Measurements from ENCODE around the gene NTMT1.
"Not testable (repeated sequence)": the region's sequence is repeated elsewhere in the genome, so short reads cannot be mapped to it uniquely, and the experiment has no call there.

NTMT1 gene

GRCh38 chr9:129655696-129656095, 29.7 kb downstream of the NTMT1 start:
- DNase-seq, result no peak

GRCh38 chr9:129656795-129657390, 30.9 kb downstream of the NTMT1 start:
- DNase-seq, result no peak

GRCh38 chr9:129661029-129661428, 35.1 kb downstream of the NTMT1 start:
- no peak for DNase-seq

GRCh38 chr9:129662239-129662638, 36.3 kb downstream of the NTMT1 start:
- DNase-seq, result not testable (repeated sequence)

- DNase-seq, result no peak
These were observed 38.9 kb downstream of the NTMT1 start for GRCh38 chr9:129664746-129665388.

DNA sequence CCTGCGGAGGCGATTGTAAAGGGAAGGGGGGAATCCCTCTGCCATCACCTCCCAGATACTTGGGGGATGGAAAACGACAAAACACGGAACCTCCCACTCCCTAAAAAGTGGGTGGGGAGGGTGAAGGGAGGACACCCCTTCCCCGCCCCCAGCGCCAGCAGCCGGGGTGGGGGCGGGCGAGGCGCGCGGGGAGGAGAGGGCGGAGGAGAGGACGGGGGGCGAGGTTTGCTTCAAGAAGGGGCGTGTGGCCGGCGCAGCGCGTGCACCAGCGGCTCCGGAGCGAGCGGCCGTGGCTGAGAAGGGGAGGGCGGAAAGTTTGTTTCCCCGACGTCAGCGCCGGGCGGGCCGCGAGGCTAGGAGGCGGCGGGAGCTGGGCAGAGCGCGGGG, 39.4 kb downstream of the NTMT1 start, which contains the start of gene PRRX2:
TSS of gene PRRX2 (plus strand) at position 259 of the 387 bp plus-strand sequence. CDS start 221 bp downstream, outside the sequence.
- DNase-seq, result no peak

DNA sequence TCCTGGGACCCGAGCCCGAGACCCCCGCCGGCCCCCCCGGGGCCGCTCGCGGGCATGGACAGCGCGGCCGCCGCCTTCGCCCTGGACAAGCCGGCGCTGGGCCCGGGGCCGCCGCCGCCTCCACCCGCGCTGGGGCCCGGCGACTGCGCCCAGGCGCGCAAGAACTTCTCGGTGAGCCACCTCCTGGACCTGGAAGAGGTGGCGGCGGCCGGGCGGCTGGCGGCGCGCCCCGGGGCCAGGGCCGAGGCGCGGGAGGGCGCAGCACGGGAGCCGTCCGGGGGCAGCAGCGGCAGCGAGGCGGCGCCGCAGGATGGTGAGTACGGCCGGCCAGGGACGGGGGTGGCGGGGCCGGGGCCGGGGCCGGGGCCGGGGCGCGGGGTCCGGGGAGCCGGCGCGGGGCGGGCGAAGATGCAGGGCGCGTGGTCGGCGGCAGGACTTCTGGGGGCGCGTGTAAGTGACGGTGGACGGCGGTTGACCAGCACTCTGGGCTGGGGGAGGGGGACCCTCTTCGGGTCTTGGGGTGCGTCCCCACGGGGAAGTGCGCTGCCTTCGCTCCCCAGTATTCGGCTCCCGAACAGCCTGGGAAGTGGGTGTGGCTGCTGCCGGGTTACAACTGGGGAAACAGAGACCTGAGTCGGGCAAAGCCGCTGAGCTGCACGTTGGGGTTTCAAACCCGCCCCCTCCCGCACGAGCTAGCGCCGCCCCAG, 40.0 kb downstream of the NTMT1 start:
- no peak for DNase-seq

GRCh38 chr9:129666575-129666974, 40.6 kb downstream of the NTMT1 start:
- no peak for DNase-seq

DNA sequence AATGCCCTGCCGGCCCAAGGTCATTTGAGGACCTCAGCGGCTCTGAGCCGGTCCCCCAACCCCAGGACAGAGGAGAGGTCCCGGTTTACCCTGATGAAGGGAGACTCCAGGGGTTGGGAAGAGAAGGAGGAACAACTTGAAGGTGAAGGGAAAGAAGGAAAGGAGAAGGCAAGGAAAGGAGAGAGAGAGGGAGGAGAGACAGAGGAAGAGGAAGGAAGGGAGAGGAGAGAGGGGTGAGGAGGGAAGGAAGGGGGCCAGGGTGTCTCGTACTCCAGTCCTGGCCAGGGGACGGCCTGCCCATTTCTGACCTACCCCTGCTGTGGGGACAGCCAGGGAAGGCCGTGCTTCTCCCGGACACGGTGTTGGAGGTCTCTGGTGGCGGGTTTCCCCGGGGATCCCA, 41.4 kb downstream of the NTMT1 start:
- DNase-seq, result no peak

- DNase-seq, result no peak
These were observed 41.9 kb downstream of the NTMT1 start for GRCh38 chr9:129667850-129668249.

DNA sequence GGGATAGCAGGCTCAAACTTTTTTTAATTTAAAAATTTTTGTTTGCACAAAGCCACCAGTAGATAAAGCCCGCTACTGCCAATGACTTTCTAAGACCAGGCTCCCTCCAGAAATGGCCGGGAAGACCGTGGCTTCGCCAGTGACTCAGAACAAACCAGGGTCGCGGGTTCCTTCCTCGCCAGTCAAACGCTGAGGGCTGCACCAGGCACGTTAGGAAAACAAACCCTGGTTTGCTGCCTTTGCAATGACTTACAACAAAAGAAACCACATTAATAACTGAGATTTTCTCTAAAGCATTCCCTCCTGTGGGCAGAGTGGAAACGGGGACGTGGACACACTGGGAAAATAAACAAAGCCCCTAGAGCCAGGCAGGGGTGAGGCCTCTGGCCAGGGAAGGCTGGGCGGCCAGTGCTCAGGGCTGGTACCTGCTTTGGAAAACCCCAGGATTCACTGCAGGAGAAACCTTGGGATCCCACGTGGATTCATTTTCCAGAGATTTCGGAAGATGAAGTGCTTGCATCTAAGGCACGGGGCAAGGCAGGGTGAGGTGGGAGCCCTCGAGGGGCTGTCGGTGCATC, 43.3 kb downstream of the NTMT1 start:
- no peak for DNase-seq

DNA sequence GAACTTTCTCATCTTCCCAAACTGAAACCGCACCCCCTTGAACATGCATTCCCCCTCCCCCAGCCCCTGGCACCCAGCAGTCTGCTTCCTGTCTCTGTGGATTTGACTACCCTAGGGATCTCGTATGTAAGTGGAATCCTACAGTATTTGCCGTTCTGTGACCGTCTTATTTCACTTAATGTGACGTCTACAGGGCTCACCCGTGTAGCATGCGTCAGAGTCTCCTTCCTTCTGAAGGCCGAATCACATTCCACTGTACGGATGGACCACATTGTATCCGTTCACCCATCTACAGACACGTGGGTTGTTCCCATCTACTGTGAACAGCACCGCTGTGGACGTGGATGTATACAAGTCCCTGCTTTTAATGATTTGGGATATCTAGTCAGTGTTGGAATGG, 44.0 kb downstream of the NTMT1 start:
- no peak for DNase-seq

DNA sequence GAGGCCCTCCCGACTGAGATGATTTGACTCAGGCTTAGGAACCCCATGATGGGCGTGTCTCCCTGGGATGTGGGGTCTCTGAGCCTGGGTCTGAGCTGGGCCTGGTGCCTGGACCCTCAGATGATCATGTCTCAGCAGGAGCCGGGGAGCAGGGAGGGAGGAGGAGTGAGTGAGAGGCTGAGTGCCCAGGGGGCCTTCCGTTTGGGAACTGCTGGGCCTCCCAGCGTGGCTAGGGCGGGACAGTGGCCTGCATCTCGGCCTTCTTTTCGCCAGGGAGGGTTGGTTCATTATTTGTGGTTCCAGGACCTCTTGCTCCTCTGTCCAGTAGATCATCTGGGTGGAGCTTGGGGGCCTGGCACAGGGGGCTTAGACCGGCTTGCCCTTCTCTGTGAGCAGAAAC, 45.1 kb downstream of the NTMT1 start:
- DNase-seq, result no peak

- DNase-seq, result no peak
These were observed 45.6 kb downstream of the NTMT1 start for GRCh38 chr9:129671519-129671918.

- no peak for DNase-seq
These were observed 46.7 kb downstream of the NTMT1 start for GRCh38 chr9:129672702-129673101.

GRCh38 chr9:129673602-129674001, 47.6 kb downstream of the NTMT1 start:
- DNase-seq, result no peak

DNA sequence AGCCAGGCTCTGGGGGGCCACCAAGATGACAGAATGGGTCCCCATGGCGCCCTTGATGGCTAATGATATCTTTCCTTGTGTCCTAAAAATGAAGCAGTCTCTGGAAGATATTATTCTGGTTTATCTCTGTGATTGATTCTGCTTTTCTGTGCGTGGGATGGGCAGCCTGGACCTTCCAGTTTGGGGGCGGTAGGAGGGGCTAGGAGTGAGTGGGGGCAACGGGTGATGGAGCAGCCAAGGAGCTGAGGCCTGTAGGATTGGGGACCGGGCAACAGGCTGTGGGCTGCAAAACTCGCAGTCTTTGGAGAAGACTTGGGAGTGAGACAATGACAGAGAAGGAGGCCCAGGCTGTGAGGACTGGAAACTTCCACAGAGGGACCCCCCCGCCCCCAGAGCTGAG, 48.3 kb downstream of the NTMT1 start:
- DNase-seq, result no peak

GRCh38 chr9:129675620-129676019, 49.7 kb downstream of the NTMT1 start:
- no peak for DNase-seq

DNA sequence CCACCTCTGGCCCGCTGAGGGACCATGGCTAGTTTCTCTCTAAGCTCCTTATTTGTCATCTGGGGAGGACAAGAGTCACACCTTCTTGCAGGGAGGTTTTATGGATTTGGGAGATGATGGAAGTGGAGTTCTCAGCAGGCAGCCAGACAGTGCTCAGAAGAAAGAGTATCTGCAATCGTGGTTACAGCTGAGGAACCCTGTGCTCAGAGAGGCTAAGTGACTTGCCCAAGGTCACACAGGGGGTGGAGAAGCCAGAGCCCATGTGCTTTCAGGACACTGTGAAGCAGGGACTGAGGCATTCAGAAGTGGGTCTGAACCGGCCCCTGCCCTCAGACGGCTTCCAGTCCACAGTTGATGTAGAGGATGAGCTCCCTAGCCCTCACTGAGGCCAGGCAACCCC, 50.3 kb downstream of the NTMT1 start:
- DNase-seq, result no peak

- DNase-seq, result no peak
These were observed 51.0 kb downstream of the NTMT1 start for GRCh38 chr9:129676975-129677374.

DNA sequence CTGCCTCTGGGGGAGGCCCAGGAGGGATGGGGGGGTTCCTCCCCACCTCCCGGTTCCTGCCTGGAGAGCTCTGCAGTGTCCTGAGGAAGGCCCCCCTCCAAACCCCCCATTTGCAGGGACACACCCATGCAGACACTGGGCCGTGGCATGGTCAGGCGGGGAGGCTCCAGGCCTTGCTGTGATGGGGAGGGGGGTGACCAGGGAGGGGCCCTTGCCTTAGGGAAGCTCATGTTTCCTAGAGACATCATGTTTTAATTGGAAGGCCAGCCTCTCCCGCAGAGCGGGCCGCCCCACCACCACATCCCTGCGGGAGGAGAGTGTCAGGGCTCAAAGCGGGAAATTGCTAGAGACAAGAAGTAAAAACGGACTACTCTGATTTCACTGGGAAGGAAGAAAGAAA, 51.5 kb downstream of the NTMT1 start:
- DNase-seq, result no peak

DNA sequence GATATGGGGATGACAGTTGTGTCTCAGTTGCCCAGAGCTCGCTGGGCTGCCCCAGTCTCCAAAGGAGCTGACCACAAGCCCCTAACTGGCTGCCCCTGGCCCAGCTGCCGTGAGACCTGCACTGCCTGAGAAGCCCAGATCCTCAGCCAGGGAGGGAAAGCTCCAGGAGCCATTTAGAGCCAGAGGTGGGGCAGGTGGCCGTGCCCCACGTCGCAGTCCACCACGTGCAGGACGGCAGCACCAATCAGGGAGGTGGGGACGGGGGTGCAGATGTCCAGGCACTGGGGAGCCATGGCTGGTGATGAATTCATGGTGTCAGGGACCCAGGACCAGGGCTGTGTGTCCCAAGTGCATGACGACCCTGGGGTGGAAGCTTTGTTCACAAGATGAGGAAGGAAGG, 52.9 kb downstream of the NTMT1 start:
- DNase-seq, result no peak

- DNase-seq, result no peak
These were observed 53.6 kb downstream of the NTMT1 start for GRCh38 chr9:129679537-129679936.

DNA sequence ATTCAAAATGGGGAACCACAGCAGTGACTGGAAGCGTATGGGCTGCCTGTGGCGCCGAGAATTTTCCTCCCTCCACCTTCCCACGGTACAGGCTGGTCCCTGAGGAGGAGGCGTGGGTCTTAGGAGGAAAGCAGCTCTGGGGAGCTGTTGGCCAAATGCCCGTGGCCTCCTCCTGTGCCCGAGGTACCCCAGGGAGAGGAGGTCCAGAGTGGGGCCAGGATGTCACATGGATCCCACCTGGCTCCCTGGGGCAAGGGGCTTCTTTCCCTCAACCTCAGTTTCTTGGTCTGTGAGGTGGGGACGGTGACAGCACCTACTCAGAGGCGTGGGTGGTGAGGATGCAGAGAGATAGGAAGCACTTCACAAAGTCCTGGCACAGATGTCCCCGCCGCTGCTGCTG, 56.0 kb downstream of the NTMT1 start:
- no peak for DNase-seq
